ENCODE results near the gene NOL6.

DNA sequence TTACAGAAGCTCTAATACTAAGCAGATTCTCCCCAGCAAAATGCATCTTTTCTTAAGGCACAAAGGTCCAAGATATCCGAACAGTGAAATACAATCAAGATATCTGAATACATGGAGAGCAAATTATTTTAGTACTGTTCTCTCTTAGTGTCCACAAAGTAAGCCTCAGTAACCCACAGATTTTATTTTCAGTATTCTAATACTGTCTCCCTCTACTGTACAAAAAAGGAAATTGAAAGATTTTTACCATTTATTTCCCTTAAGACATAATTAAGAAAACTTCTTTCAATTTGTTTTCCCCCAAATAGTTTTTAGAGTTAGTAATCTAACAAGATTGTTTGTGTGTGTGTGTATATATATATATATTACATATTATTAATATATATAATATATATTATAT is 24.7 kb upstream of the NOL6 start:
- no peak for TF ChIP-seq POLR2A (IDR thresholded peaks at IDR 0.05; ENCODE audit: low read length)
- TF ChIP-seq GATA1 (IDR thresholded peaks at IDR 0.05; ENCODE audit: low read depth, low read length), result no peak

All from erythroblast (primary cell).